ENCODE data around the gene RITA1. TPM values are rescaled to one million over a fixed set of nuclear protein-coding genes. Genes with fewer than 3 reads are reported as not detected.

RITA1 gene
- total and polyA plus RNA-seq, 4 donors: 9.1 to 19.7 (median 14.3) TPM

DNA sequence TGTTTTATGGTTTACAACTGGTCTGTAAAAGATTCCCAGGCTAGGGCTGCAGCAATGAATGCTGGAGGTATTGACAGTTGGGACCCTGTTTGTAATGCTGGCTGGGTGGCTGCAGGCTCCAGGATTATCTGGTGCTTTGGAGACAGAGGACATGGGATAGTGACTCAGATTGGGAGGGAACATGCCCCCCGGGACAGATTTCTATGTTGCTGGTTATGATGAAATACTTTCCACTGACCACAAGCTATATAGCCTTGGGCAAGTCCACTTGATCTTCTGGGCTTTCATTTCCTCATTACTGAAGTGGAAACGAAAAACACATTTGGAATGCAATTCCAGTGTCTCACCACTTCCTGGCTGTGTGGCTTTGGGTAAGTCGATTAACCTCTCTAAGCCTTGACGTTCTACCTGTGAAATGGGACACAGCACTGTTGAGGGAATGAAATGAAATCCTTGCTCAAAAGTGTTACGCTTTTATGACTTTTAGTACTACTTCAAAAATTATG lies 29.4 kb downstream of the RITA1 start:
- TF ChIP-seq, protein P1, sequence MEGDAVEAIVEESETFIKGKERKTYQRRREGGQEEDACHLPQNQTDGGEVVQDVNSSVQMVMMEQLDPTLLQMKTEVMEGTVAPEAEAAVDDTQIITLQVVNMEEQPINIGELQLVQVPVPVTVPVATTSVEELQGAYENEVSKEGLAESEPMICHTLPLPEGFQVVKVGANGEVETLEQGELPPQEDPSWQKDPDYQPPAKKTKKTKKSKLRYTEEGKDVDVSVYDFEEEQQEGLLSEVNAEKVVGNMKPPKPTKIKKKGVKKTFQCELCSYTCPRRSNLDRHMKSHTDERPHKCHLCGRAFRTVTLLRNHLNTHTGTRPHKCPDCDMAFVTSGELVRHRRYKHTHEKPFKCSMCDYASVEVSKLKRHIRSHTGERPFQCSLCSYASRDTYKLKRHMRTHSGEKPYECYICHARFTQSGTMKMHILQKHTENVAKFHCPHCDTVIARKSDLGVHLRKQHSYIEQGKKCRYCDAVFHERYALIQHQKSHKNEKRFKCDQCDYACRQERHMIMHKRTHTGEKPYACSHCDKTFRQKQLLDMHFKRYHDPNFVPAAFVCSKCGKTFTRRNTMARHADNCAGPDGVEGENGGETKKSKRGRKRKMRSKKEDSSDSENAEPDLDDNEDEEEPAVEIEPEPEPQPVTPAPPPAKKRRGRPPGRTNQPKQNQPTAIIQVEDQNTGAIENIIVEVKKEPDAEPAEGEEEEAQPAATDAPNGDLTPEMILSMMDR (IDR thresholded peaks at IDR 0.05; ENCODE audit: control extremely low read depth, extremely low read depth): no peak
- 32 to 35% methylated on average over 5 of the region's 5 CpGs for WGBS, 2 donors
- ATAC-seq (ENCODE audit: insufficient read depth, low FRiP score) (peak; percentile 89), DNase-seq (no peak)
- Histone ChIP-seq H3K4me1 (ENCODE audit: control insufficient read depth in 5 of 5, insufficient read depth in 5 of 5, low read length in 5 of 5) (peaks cover 3 to 6% (median 3%) of the 10 kb centered on the region in 5 donors), H3K9ac (ENCODE audit: insufficient read depth in 1 of 2, low read length in 2 of 2) (no peak overlapping the region), H3K4me3 (no peak overlapping the region), H3K27me3 (ENCODE audit: control insufficient read depth in 3 of 3, insufficient read depth in 3 of 3, low read length in 2 of 3) (no peaks in the 10 kb centered on the region), H3K27ac (ENCODE audit: low read depth in 1 of 2, low read length in 1 of 2) (peak overlapping the region in 1 of 2 donors; percentile 74), H3K36me3 (ENCODE audit: control insufficient read depth in 4 of 4, insufficient read depth in 4 of 4, low read length in 4 of 4) (no peaks in the 10 kb centered on the region), H3K9me3 (ENCODE audit: control insufficient read depth in 4 of 4, insufficient read depth in 3 of 4, low read length in 3 of 4) (no peaks in the 10 kb centered on the region)

DNA sequence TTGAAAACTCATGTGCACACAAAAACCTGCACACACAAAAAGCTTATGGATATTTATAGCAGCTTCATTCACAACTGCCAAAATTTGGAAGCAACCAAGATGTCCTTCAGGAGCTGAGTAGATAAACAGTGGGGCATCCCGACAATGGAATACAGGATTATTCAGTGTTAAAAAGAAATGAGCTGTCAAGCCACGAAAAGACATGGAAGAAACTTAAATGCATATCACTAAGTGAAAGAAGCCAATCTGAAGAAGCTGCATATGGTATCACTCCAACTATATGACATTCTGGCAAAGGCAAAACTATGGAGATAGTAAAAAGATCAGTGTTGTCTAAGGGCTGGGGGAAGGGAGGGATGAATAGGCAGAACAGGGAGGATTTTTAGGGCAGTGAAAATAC lies 30.5 kb downstream of the RITA1 start:
- DNase-seq: peak in 1 of 3 donors; percentile 39
- H3K4me1 ChIP-seq (ENCODE audit: control insufficient read depth in 5 of 5, insufficient read depth in 5 of 5, low read length in 5 of 5): peaks cover 3 to 6% (median 4%) of the 10 kb centered on the region in 5 donors
- H3K27me3 ChIP-seq (ENCODE audit: control insufficient read depth in 3 of 3, insufficient read depth in 3 of 3, low read length in 2 of 3): no peaks in the 10 kb centered on the region
- no peak overlapping the region for H3K9ac ChIP-seq (ENCODE audit: insufficient read depth in 1 of 2, low read length in 2 of 2)
- ATAC-seq (ENCODE audit: insufficient read depth, low FRiP score): no peak
- TF ChIP-seq, protein P1 (IDR thresholded peaks at IDR 0.05; ENCODE audit: control extremely low read depth, extremely low read depth): no peak
- H3K36me3 ChIP-seq (ENCODE audit: control insufficient read depth in 4 of 4, insufficient read depth in 4 of 4, low read length in 4 of 4): no peaks in the 10 kb centered on the region
- H3K4me3 ChIP-seq: no peak overlapping the region
- H3K9me3 ChIP-seq (ENCODE audit: control insufficient read depth in 4 of 4, insufficient read depth in 3 of 4, low read length in 3 of 4): no peaks in the 10 kb centered on the region
- H3K27ac ChIP-seq (ENCODE audit: low read depth in 1 of 2, low read length in 1 of 2): no peak overlapping the region
- WGBS, 2 donors: 73 to 84% methylated on average over 2 of the region's 2 CpGs

DNA sequence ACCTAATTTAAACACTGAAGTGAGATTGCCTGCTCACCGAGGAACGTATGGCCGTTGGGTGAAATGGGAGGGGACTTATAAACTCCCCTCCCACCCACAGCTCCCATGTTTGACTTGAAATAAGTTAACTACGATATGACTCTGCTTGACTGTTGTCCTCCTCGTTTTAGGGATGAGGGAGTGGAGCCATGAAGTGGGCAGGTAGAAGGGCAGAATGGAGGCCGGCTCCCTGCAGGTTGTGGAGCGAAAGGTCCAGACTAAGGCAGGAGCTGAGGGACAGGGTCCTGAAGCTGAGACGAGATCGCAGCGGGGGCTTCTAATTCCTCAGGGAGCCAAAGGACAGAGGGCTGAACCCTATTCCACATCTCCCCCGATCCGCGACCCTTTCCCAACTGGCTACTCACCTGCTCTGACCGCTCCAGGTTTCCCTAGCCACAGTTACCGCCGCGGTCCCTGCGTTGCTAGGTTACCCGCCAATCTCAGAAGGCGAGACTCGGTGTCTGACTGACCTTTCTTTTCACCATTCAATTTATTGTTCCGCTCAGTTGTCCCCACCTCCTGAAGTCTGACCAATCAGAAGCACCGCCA lies 35.2 kb downstream of the RITA1 start:
- TF ChIP-seq, protein P1 (IDR thresholded peaks at IDR 0.05; ENCODE audit: control extremely low read depth, extremely low read depth): no peak
- peaks cover 4 to 27% (median 11%) of the 10 kb centered on the region in 5 donors for H3K4me1 ChIP-seq (ENCODE audit: control insufficient read depth in 5 of 5, insufficient read depth in 5 of 5, low read length in 5 of 5)
- no peak for DNase-seq
- ATAC-seq (ENCODE audit: insufficient read depth, low FRiP score): no peak
- no peaks in the 10 kb centered on the region for H3K27me3 ChIP-seq (ENCODE audit: control insufficient read depth in 3 of 3, insufficient read depth in 3 of 3, low read length in 2 of 3)
- 0 to 1% methylated on average over 23 of the region's 23 CpGs for WGBS, 2 donors
- no peaks in the 10 kb centered on the region for H3K9me3 ChIP-seq (ENCODE audit: control insufficient read depth in 4 of 4, insufficient read depth in 3 of 4, low read length in 3 of 4)
- H3K9ac ChIP-seq (ENCODE audit: insufficient read depth in 1 of 2, low read length in 2 of 2): peak overlapping the region; percentile 26 to 93
- H3K4me3 ChIP-seq: peak overlapping the region; percentile 38
- H3K27ac ChIP-seq (ENCODE audit: low read depth in 1 of 2, low read length in 1 of 2): peak overlapping the region in 1 of 2 donors; percentile 86
- H3K36me3 ChIP-seq (ENCODE audit: control insufficient read depth in 4 of 4, insufficient read depth in 4 of 4, low read length in 4 of 4): no peaks in the 10 kb centered on the region
